CD4-positive, alpha-beta memory T cell (primary cell): ENCODE measurements around the gene TTC7B. TPM values are rescaled to one million over a fixed set of nuclear protein-coding genes. Genes with fewer than 3 reads are reported as not detected.

ENCODE experiments used
- CTCF ChIA-PET: fragments of 350-600 bp; sonication (Branson Sonifier 250); formaldehyde crosslinking; loops from one replicate; lab custom pipeline; 2021; ENCODE audit warnings: inconsistent platforms; ENCODE audit not compliant: partially characterized antibody; lab: Charles Lee
- POLR2A ChIA-PET: fragments of 350-600 bp; sonication (Branson Sonifier 250); formaldehyde crosslinking; loops from one replicate; lab custom pipeline; 2021; ENCODE audit not compliant: partially characterized antibody; lab: Charles Lee
- DNase-seq, 5 donors: peaks; one replicate each; pipeline versions ENCODE4 v3.0.0 to v3.0.0-alpha.2; 2020 to 2022; ENCODE audit warnings: mixed read lengths in 1 of 5
- H3K27ac ChIP-seq: one replicate; pipeline ENCODE4 v1.7.0; 2013; ENCODE audit warnings: low read depth, low read length
- H3K27me3 ChIP-seq: 2 replicates; pipeline ENCODE4 v1.7.0; 2013; ENCODE audit warnings: mild to moderate bottlenecking, low read length, moderate library complexity; ENCODE audit not compliant: insufficient read depth
- H3K36me3 ChIP-seq: 2 replicates; pipeline ENCODE4 v1.7.0; 2013; ENCODE audit warnings: mild to moderate bottlenecking, low read length, moderate library complexity; ENCODE audit not compliant: insufficient read depth
- H3K4me1 ChIP-seq: 2 replicates; pipeline ENCODE4 v1.7.0; 2013; ENCODE audit warnings: mild to moderate bottlenecking, low read length, moderate library complexity; ENCODE audit not compliant: insufficient read depth
- H3K4me3 ChIP-seq, 2 donors: one replicate each; pipeline ENCODE4 v1.7.0; 2013; ENCODE audit warnings: low read length in 2 of 2, mild to moderate bottlenecking in 1 of 2
- H3K9me3 ChIP-seq, 2 donors: one replicate each; pipeline ENCODE4 v1.7.0; 2013; ENCODE audit warnings: low read length in 2 of 2, control low read depth in 1 of 2; ENCODE audit not compliant: control insufficient read depth in 1 of 2
- H3K27ac Mint-ChIP-seq, 7 donors: one replicate each; pipeline ENCODE4 v1.8.0; 2020 to 2021; ENCODE audit warnings: mixed read lengths in 7 of 7, mild to moderate bottlenecking in 6 of 7, inconsistent platforms in 3 of 7, moderate library complexity in 3 of 7
- H3K27me3 Mint-ChIP-seq, 2 donors: one replicate each; pipeline ENCODE4 v1.8.0; 2020 to 2021; ENCODE audit warnings: mixed read lengths in 2 of 2
- H3K36me3 Mint-ChIP-seq, 2 donors: one replicate each; pipeline ENCODE4 v1.8.0; 2020 to 2021; ENCODE audit warnings: mixed read lengths in 2 of 2, inconsistent platforms in 1 of 2, mild to moderate bottlenecking in 1 of 2
- H3K4me1 Mint-ChIP-seq, 4 donors: one replicate each; pipeline ENCODE4 v1.8.0; 2020 to 2021; ENCODE audit warnings: mixed read lengths in 4 of 4, mild to moderate bottlenecking in 1 of 4
- H3K4me3 Mint-ChIP-seq, 8 donors: one replicate each; pipeline ENCODE4 v1.8.0; 2020 to 2021; ENCODE audit warnings: mixed read lengths in 8 of 8, mild to moderate bottlenecking in 7 of 8, moderate library complexity in 6 of 8, inconsistent platforms in 3 of 8
- H3K9me3 Mint-ChIP-seq, 8 donors: one replicate each; pipeline ENCODE4 v1.8.0; 2020 to 2021; ENCODE audit warnings: mixed read lengths in 8 of 8, mild to moderate bottlenecking in 5 of 8, inconsistent platforms in 3 of 8, moderate library complexity in 1 of 8
- intact Hi-C: fragments of 100-400 bp; cut with micrococcal nuclease; formaldehyde crosslinking; loops from one replicate; pipeline ENCODE4 v1.15.1; 2023
- polyA plus RNA-seq, 2 donors: library from polyadenylated mRNA; unstranded; fragments of 300-500 nt; fragmentation: Illumina TruSeq; gene quantifications; one replicate each; pipeline ENCODE4 v1.2.3, GENCODE V29; 2021
- total RNA-seq, 2 experiments: library from RNA; stranded (reverse); gene quantifications; one replicate each; pipeline ENCODE4 v1.2.3, GENCODE V29; 2021

TTC7B gene
- total and polyA plus RNA-seq, 4 experiments from 2014 or later: 0.30 to 1.9 (median 1.5) TPM; not detected in 1

GRCh38 chr14:90639641-90640040 is 176.6 kb downstream of the TTC7B start:
- Mint-ChIP-seq H3K36me3 (no peaks in the 10 kb centered on the region), H3K27ac (no peak overlapping the region), H3K27me3 (no peaks in the 10 kb centered on the region), H3K4me3 (no peak overlapping the region), H3K4me1 (no peaks in the 10 kb centered on the region), H3K9me3 (peaks cover 0 to 2% (median 0%) of the 10 kb centered on the region in 8 donors)
- Histone ChIP-seq H3K4me1 (no peaks in the 10 kb centered on the region), H3K27ac (no peak overlapping the region), H3K27me3 (no peaks in the 10 kb centered on the region), H3K9me3 (no peaks in the 10 kb centered on the region), H3K4me3 (no peak overlapping the region), H3K36me3 (no peaks in the 10 kb centered on the region)
- DNase-seq: no peak
- intact Hi-C loops: no loop called here
- CTCF ChIA-PET: interaction anchor here (0.6 kb wide), 1 partner anchor 74 kb away, joined by 3 read pairs; no protein-coding TSS in a partner anchor
- POLR2A ChIA-PET: no interaction called here

- no peak overlapping the region for H3K4me3 ChIP-seq
- POLR2A ChIA-PET: no interaction called here
- Mint-ChIP-seq H3K27ac (no peak overlapping the region), H3K4me1 (no peaks in the 10 kb centered on the region), H3K27me3 (peaks cover 0 to 2% of the 10 kb centered on the region in 2 donors), H3K4me3 (no peak overlapping the region), H3K36me3 (no peaks in the 10 kb centered on the region), H3K9me3 (no peaks in the 10 kb centered on the region)
- no peaks in the 10 kb centered on the region for H3K27me3 ChIP-seq
- CTCF ChIA-PET: no interaction called here
- no peaks in the 10 kb centered on the region for H3K4me1 ChIP-seq
- no peaks in the 10 kb centered on the region for H3K9me3 ChIP-seq
- no peak for DNase-seq
- intact Hi-C loops: no loop called here
- H3K27ac ChIP-seq: no peak overlapping the region
- H3K36me3 ChIP-seq: no peaks in the 10 kb centered on the region
Measured at GRCh38 chr14:90632871-90633270, 183.4 kb downstream of the TTC7B start.

- DNase-seq: no peak
- no peaks in the 10 kb centered on the region for H3K36me3 Mint-ChIP-seq
- no peaks in the 10 kb centered on the region for H3K27me3 ChIP-seq
- intact Hi-C loops: no loop called here
- H3K4me3 Mint-ChIP-seq: no peak overlapping the region
- no peak overlapping the region for H3K27ac Mint-ChIP-seq
- H3K4me1 ChIP-seq: no peaks in the 10 kb centered on the region
- no peak overlapping the region for H3K4me3 ChIP-seq
- no peak overlapping the region for H3K27ac ChIP-seq
- CTCF ChIA-PET: no interaction called here
- peaks cover 0 to 2% of the 10 kb centered on the region in 2 donors for H3K27me3 Mint-ChIP-seq
- H3K9me3 Mint-ChIP-seq: no peaks in the 10 kb centered on the region
- POLR2A ChIA-PET: no interaction called here
- no peaks in the 10 kb centered on the region for H3K9me3 ChIP-seq
- H3K36me3 ChIP-seq: no peaks in the 10 kb centered on the region
- H3K4me1 Mint-ChIP-seq: no peaks in the 10 kb centered on the region
Measured at GRCh38 chr14:90632451-90632850, 183.8 kb downstream of the TTC7B start.

GRCh38 chr14:90630171-90630806 is 185.9 kb downstream of the TTC7B start:
- intact Hi-C loops: no loop called here
- Histone ChIP-seq H3K27me3 (no peaks in the 10 kb centered on the region), H3K9me3 (no peaks in the 10 kb centered on the region), H3K27ac (no peak overlapping the region), H3K4me3 (no peak overlapping the region), H3K4me1 (no peaks in the 10 kb centered on the region), H3K36me3 (no peaks in the 10 kb centered on the region)
- ChIA-PET CTCF (no interaction called here), POLR2A (no interaction called here)
- no peaks in the 10 kb centered on the region for H3K36me3 Mint-ChIP-seq
- no peaks in the 10 kb centered on the region for H3K9me3 Mint-ChIP-seq
- H3K4me1 Mint-ChIP-seq: no peaks in the 10 kb centered on the region
- no peak overlapping the region for H3K4me3 Mint-ChIP-seq
- no peak overlapping the region for H3K27ac Mint-ChIP-seq
- peaks cover 0 to 2% of the 10 kb centered on the region in 2 donors for H3K27me3 Mint-ChIP-seq
- DNase-seq: no peak

GRCh38 chr14:90629471-90629870 is 186.8 kb downstream of the TTC7B start:
- ChIA-PET POLR2A (no interaction called here), CTCF (no interaction called here)
- no peaks in the 10 kb centered on the region for H3K36me3 ChIP-seq
- no peaks in the 10 kb centered on the region for H3K36me3 Mint-ChIP-seq
- no peaks in the 10 kb centered on the region for H3K9me3 Mint-ChIP-seq
- no peak for DNase-seq
- no peaks in the 10 kb centered on the region for H3K9me3 ChIP-seq
- H3K27ac ChIP-seq: no peak overlapping the region
- no peaks in the 10 kb centered on the region for H3K4me1 Mint-ChIP-seq
- peaks cover 0 to 2% of the 10 kb centered on the region in 2 donors for H3K27me3 Mint-ChIP-seq
- intact Hi-C loops: no loop called here
- H3K27me3 ChIP-seq: no peaks in the 10 kb centered on the region
- H3K27ac Mint-ChIP-seq: no peak overlapping the region
- no peak overlapping the region for H3K4me3 ChIP-seq
- no peak overlapping the region for H3K4me3 Mint-ChIP-seq
- no peaks in the 10 kb centered on the region for H3K4me1 ChIP-seq

GRCh38 chr14:90628825-90629224 is 187.4 kb downstream of the TTC7B start:
- Histone ChIP-seq H3K27me3 (no peaks in the 10 kb centered on the region), H3K27ac (no peak overlapping the region), H3K9me3 (no peaks in the 10 kb centered on the region), H3K36me3 (no peaks in the 10 kb centered on the region), H3K4me1 (no peaks in the 10 kb centered on the region), H3K4me3 (no peak overlapping the region)
- ChIA-PET CTCF (no interaction called here), POLR2A (no interaction called here)
- no peaks in the 10 kb centered on the region for H3K9me3 Mint-ChIP-seq
- H3K36me3 Mint-ChIP-seq: no peaks in the 10 kb centered on the region
- no peaks in the 10 kb centered on the region for H3K4me1 Mint-ChIP-seq
- no peak overlapping the region for H3K27ac Mint-ChIP-seq
- peaks cover 0 to 2% of the 10 kb centered on the region in 2 donors for H3K27me3 Mint-ChIP-seq
- no peak overlapping the region for H3K4me3 Mint-ChIP-seq
- no peak for DNase-seq
- intact Hi-C loops: no loop called here

GRCh38 chr14:90627478-90627877 is 188.8 kb downstream of the TTC7B start:
- no peaks in the 10 kb centered on the region for H3K36me3 Mint-ChIP-seq
- Histone ChIP-seq H3K9me3 (no peaks in the 10 kb centered on the region), H3K4me3 (no peak overlapping the region), H3K36me3 (no peaks in the 10 kb centered on the region), H3K27me3 (no peaks in the 10 kb centered on the region), H3K27ac (no peak overlapping the region), H3K4me1 (no peaks in the 10 kb centered on the region)
- POLR2A ChIA-PET: no interaction called here
- H3K4me3 Mint-ChIP-seq: no peak overlapping the region
- CTCF ChIA-PET: no interaction called here
- H3K4me1 Mint-ChIP-seq: no peaks in the 10 kb centered on the region
- no peaks in the 10 kb centered on the region for H3K9me3 Mint-ChIP-seq
- intact Hi-C loops: no loop called here
- H3K27ac Mint-ChIP-seq: no peak overlapping the region
- no peak for DNase-seq
- H3K27me3 Mint-ChIP-seq: peaks cover 0 to 2% of the 10 kb centered on the region in 2 donors
